ENCODE data around the gene NDUFS8.

DNA sequence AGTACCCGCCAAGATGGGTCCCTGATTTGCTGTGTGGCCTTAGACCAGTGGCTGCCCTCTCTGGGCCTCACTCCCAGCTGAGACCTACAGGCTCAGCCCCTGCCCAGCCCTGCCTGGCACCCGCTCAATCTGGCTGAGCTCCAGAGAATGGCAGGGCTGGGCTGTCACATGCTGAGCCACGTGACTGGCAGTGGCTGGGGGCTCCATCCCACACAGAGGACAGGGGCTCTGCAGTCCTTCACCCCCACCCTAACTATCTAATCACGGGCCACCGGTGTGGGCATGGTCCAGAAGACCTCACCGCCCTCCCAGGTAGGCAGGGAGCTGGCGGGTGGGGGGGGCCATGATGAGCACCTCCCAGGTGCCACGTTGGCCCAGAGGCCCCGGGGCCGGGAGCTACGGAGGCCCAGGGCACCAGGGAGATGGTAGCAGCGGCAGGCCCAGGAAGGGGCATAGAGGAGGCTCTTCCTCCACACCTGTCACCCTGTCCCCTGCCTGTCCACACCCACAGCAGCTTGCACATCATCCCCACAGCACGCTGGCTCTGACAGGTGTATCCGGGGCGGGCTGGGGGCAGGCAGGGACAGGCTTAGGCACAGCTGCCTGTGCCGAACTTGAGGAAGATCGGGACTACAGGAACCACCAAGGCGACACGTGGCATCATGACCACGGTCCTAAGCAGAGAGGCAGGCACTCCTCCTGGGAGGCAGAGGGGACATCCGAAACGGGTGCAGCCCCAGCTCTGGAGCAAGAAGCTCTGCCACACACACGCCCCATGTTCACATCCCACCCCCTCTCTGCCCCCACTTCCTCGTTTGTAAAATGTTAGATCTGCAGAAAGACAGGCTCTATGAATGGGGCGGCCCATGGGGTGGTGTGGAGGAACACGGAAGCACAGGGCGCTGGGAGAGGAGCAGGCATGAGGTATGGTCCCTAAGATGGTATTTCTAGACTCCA lies 21.8 kb upstream of the NDUFS8 start:
- TF ChIP-seq, protein P1, sequence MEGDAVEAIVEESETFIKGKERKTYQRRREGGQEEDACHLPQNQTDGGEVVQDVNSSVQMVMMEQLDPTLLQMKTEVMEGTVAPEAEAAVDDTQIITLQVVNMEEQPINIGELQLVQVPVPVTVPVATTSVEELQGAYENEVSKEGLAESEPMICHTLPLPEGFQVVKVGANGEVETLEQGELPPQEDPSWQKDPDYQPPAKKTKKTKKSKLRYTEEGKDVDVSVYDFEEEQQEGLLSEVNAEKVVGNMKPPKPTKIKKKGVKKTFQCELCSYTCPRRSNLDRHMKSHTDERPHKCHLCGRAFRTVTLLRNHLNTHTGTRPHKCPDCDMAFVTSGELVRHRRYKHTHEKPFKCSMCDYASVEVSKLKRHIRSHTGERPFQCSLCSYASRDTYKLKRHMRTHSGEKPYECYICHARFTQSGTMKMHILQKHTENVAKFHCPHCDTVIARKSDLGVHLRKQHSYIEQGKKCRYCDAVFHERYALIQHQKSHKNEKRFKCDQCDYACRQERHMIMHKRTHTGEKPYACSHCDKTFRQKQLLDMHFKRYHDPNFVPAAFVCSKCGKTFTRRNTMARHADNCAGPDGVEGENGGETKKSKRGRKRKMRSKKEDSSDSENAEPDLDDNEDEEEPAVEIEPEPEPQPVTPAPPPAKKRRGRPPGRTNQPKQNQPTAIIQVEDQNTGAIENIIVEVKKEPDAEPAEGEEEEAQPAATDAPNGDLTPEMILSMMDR (IDR thresholded peaks at IDR 0.05): no peak
- TF ChIP-seq EZH2 (IDR thresholded peaks at IDR 0.05; ENCODE audit: borderline replicate concordance, insufficient read depth, low read depth, low read length, poor library complexity, severe bottlenecking): no peak

Data from B cell (primary cell).